HepG2 (cell line): ENCODE results near the gene IL17RC.

Experiments
- CTCF ChIP-seq: sonication (generic); formaldehyde crosslinking; IDR thresholded peaks from 2 replicates; pipeline ENCODE4 v1.5.0; 2020; ENCODE audit warnings: mild to moderate bottlenecking, missing genetic modification reagents, moderate library complexity
- MTF1 ChIP-seq: sonication (generic); formaldehyde crosslinking; IDR thresholded peaks from 2 replicates; pipeline ENCODE4 v1.5.0; 2020; ENCODE audit warnings: missing genetic modification reagents

- TF ChIP-seq MTF1 (CRISPR knock-in tag) (no peak), CTCF (no peak)
Measured at GRCh38 chr3:9937486-9938238, 20.8 kb downstream of the IL17RC start.
